GM12864 (cell line): Measurements from ENCODE around the gene TLR3.

ENCODE experiments used
- DNase-seq: peaks from one replicate; pipeline ENCODE4 v3.0.0-alpha.2; 2011; ENCODE audit warnings: low read depth
- H3K4me3 ChIP-seq: 2 replicates; pipeline ENCODE4 v1.5.1; 2011; ENCODE audit warnings: mild to moderate bottlenecking, low read depth, low read length, control low read depth
- CTCF ChIP-seq: IDR thresholded peaks from 2 replicates; pipeline ENCODE4 v1.5.1; 2011; ENCODE audit warnings: low read depth, mild to moderate bottlenecking, moderate library complexity, low read length, control low read depth, inconsistent platforms; ENCODE audit errors: missing control alignments

Gene TLR3

GRCh38 chr4:186074189-186074588 is 5.2 kb downstream of the TLR3 start:
- no peak for DNase-seq
- no peak overlapping the region for H3K4me3 ChIP-seq
- TF ChIP-seq CTCF, result no peak

GRCh38 chr4:186078981-186079638 is 10.2 kb downstream of the TLR3 start:
- no peak for DNase-seq
- no peak for TF ChIP-seq CTCF
- H3K4me3 ChIP-seq, result no peak overlapping the region

GRCh38 chr4:186079694-186080093 is 10.7 kb downstream of the TLR3 start:
- no peak overlapping the region for H3K4me3 ChIP-seq
- TF ChIP-seq CTCF, result no peak
- no peak for DNase-seq

GRCh38 chr4:186081202-186081807 is 12.3 kb downstream of the TLR3 start:
- no peak overlapping the region for H3K4me3 ChIP-seq
- no peak for DNase-seq
- no peak for TF ChIP-seq CTCF

- no peak for DNase-seq
- H3K4me3 ChIP-seq, result no peak overlapping the region
- no peak for TF ChIP-seq CTCF
These were observed 13.3 kb downstream of the TLR3 start for GRCh38 chr4:186082221-186082620.

- TF ChIP-seq CTCF, result no peak
- DNase-seq, result no peak
- no peak overlapping the region for H3K4me3 ChIP-seq
These were observed 19.6 kb downstream of the TLR3 start for GRCh38 chr4:186088523-186088922.

- no peak for DNase-seq
- H3K4me3 ChIP-seq, result no peak overlapping the region
- TF ChIP-seq CTCF, result no peak
These were observed 23.3 kb downstream of the TLR3 start for GRCh38 chr4:186092296-186092695.
